Measurements from ENCODE around the gene IDI2.
"Not testable (repeated sequence)": the region's sequence is repeated elsewhere in the genome, so short reads cannot be mapped to it uniquely, and the experiment has no call there.

Gene IDI2

GRCh38 chr10:1044964-1045363 lies 19.3 kb upstream of the IDI2 start:
- no peak overlapping the region for H3K4me3 ChIP-seq (ENCODE audit: low read depth in 1 of 2, low read length in 2 of 2)
- peaks cover 13 to 17% of the 10 kb centered on the region in 2 donors for H3K36me3 ChIP-seq (ENCODE audit: control insufficient read depth in 1 of 2, insufficient read depth in 2 of 2, low read length in 2 of 2)
- H3K9me3 ChIP-seq (ENCODE audit: control insufficient read depth in 1 of 2, low read length in 2 of 2), result no peaks in the 10 kb centered on the region
- peaks cover 4 to 13% of the 10 kb centered on the region in 2 donors for H3K4me1 ChIP-seq (ENCODE audit: control insufficient read depth in 1 of 2, insufficient read depth in 2 of 2, low read length in 2 of 2)
- H3K27ac ChIP-seq (ENCODE audit: low read length), result peak overlapping the region; percentile 80
- no peaks in the 10 kb centered on the region for H3K27me3 ChIP-seq (ENCODE audit: low read depth, low read length)

GRCh38 chr10:1044146-1044545 lies 18.5 kb upstream of the IDI2 start:
- Histone ChIP-seq H3K36me3 (ENCODE audit: control insufficient read depth in 1 of 2, insufficient read depth in 2 of 2, low read length in 2 of 2) (peaks cover 16 to 17% of the 10 kb centered on the region in 2 donors), H3K27me3 (ENCODE audit: low read depth, low read length) (no peaks in the 10 kb centered on the region), H3K4me1 (ENCODE audit: control insufficient read depth in 1 of 2, insufficient read depth in 2 of 2, low read length in 2 of 2) (peaks cover 4 to 9% of the 10 kb centered on the region in 2 donors), H3K9me3 (ENCODE audit: control insufficient read depth in 1 of 2, low read length in 2 of 2) (no peaks in the 10 kb centered on the region), H3K27ac (ENCODE audit: low read length) (peak overlapping the region; percentile 80), H3K4me3 (ENCODE audit: low read depth in 1 of 2, low read length in 2 of 2) (peak overlapping the region; percentile 10 to 22)

- no peaks in the 10 kb centered on the region for H3K9me3 ChIP-seq (ENCODE audit: control insufficient read depth in 1 of 2, low read length in 2 of 2)
- no peaks in the 10 kb centered on the region for H3K27me3 ChIP-seq (ENCODE audit: low read depth, low read length)
- H3K4me1 ChIP-seq (ENCODE audit: control insufficient read depth in 1 of 2, insufficient read depth in 2 of 2, low read length in 2 of 2), result peaks cover 4 to 9% of the 10 kb centered on the region in 2 donors
- H3K4me3 ChIP-seq (ENCODE audit: low read depth in 1 of 2, low read length in 2 of 2), result peak overlapping the region in 1 of 2 donors; percentile 22
- peaks cover 16 to 18% of the 10 kb centered on the region in 2 donors for H3K36me3 ChIP-seq (ENCODE audit: control insufficient read depth in 1 of 2, insufficient read depth in 2 of 2, low read length in 2 of 2)
- H3K27ac ChIP-seq (ENCODE audit: low read length), result peak overlapping the region; percentile 80
Measured at GRCh38 chr10:1043532-1043995, 17.9 kb upstream of the IDI2 start.

GRCh38 chr10:1041514-1041913 lies 15.9 kb upstream of the IDI2 start:
- no peak overlapping the region for H3K4me3 ChIP-seq (ENCODE audit: low read depth in 1 of 2, low read length in 2 of 2)
- no peaks in the 10 kb centered on the region for H3K4me1 ChIP-seq (ENCODE audit: control insufficient read depth in 1 of 2, insufficient read depth in 2 of 2, low read length in 2 of 2)
- no peaks in the 10 kb centered on the region for H3K9me3 ChIP-seq (ENCODE audit: control insufficient read depth in 1 of 2, low read length in 2 of 2)
- H3K27ac ChIP-seq (ENCODE audit: low read length), result no peak overlapping the region
- H3K36me3 ChIP-seq (ENCODE audit: control insufficient read depth in 1 of 2, insufficient read depth in 2 of 2, low read length in 2 of 2), result peaks cover 21 to 23% of the 10 kb centered on the region in 2 donors
- no peaks in the 10 kb centered on the region for H3K27me3 ChIP-seq (ENCODE audit: low read depth, low read length)

- no peaks in the 10 kb centered on the region for H3K9me3 ChIP-seq (ENCODE audit: control insufficient read depth in 1 of 2, low read length in 2 of 2)
- H3K4me1 ChIP-seq (ENCODE audit: control insufficient read depth in 1 of 2, insufficient read depth in 2 of 2, low read length in 2 of 2), result no peaks in the 10 kb centered on the region
- H3K27me3 ChIP-seq (ENCODE audit: low read depth, low read length), result no peaks in the 10 kb centered on the region
- H3K27ac ChIP-seq (ENCODE audit: low read length), result no peak overlapping the region
- peaks cover 21 to 23% of the 10 kb centered on the region in 2 donors for H3K36me3 ChIP-seq (ENCODE audit: control insufficient read depth in 1 of 2, insufficient read depth in 2 of 2, low read length in 2 of 2)
- no peak overlapping the region for H3K4me3 ChIP-seq (ENCODE audit: low read depth in 1 of 2, low read length in 2 of 2)
Measured at GRCh38 chr10:1040133-1040532, 14.5 kb upstream of the IDI2 start.

GRCh38 chr10:1038769-1039168 lies 13.1 kb upstream of the IDI2 start:
- not testable (repeated sequence) for H3K27ac ChIP-seq (ENCODE audit: low read length); H3K4me1 ChIP-seq (ENCODE audit: control insufficient read depth in 1 of 2, insufficient read depth in 2 of 2, low read length in 2 of 2); H3K9me3 ChIP-seq (ENCODE audit: control insufficient read depth in 1 of 2, low read length in 2 of 2); H3K4me3 ChIP-seq (ENCODE audit: low read depth in 1 of 2, low read length in 2 of 2); H3K27me3 ChIP-seq (ENCODE audit: low read depth, low read length)
- H3K36me3 ChIP-seq (ENCODE audit: control insufficient read depth in 1 of 2, insufficient read depth in 2 of 2, low read length in 2 of 2), result peaks cover 21 to 23% of the 10 kb centered on the region in 2 donors

GRCh38 chr10:1037098-1037497 lies 11.4 kb upstream of the IDI2 start:
- Histone ChIP-seq H3K4me3 (ENCODE audit: low read depth in 1 of 2, low read length in 2 of 2) (no peak overlapping the region), H3K36me3 (ENCODE audit: control insufficient read depth in 1 of 2, insufficient read depth in 2 of 2, low read length in 2 of 2) (peaks cover 12 to 21% of the 10 kb centered on the region in 2 donors), H3K27me3 (ENCODE audit: low read depth, low read length) (no peaks in the 10 kb centered on the region), H3K4me1 (ENCODE audit: control insufficient read depth in 1 of 2, insufficient read depth in 2 of 2, low read length in 2 of 2) (no peaks in the 10 kb centered on the region), H3K27ac (ENCODE audit: low read length) (no peak overlapping the region), H3K9me3 (ENCODE audit: control insufficient read depth in 1 of 2, low read length in 2 of 2) (no peaks in the 10 kb centered on the region)

- H3K36me3 ChIP-seq (ENCODE audit: control insufficient read depth in 1 of 2, insufficient read depth in 2 of 2, low read length in 2 of 2), result peaks cover 12 to 17% of the 10 kb centered on the region in 2 donors
- H3K27me3 ChIP-seq (ENCODE audit: low read depth, low read length), result no peaks in the 10 kb centered on the region
- no peak overlapping the region for H3K4me3 ChIP-seq (ENCODE audit: low read depth in 1 of 2, low read length in 2 of 2)
- H3K27ac ChIP-seq (ENCODE audit: low read length), result no peak overlapping the region
- no peaks in the 10 kb centered on the region for H3K9me3 ChIP-seq (ENCODE audit: control insufficient read depth in 1 of 2, low read length in 2 of 2)
- no peaks in the 10 kb centered on the region for H3K4me1 ChIP-seq (ENCODE audit: control insufficient read depth in 1 of 2, insufficient read depth in 2 of 2, low read length in 2 of 2)
Measured at GRCh38 chr10:1036341-1036791, 10.7 kb upstream of the IDI2 start.

- H3K27ac ChIP-seq (ENCODE audit: low read length), result no peak overlapping the region
Measured at GRCh38 chr10:1035201-1035600, 9.5 kb upstream of the IDI2 start.

GRCh38 chr10:1034758-1035157 lies 9.1 kb upstream of the IDI2 start:
- H3K9me3 ChIP-seq (ENCODE audit: control insufficient read depth in 1 of 2, low read length in 2 of 2), result no peaks in the 10 kb centered on the region
- no peaks in the 10 kb centered on the region for H3K27me3 ChIP-seq (ENCODE audit: low read depth, low read length)
- H3K4me1 ChIP-seq (ENCODE audit: control insufficient read depth in 1 of 2, insufficient read depth in 2 of 2, low read length in 2 of 2), result no peaks in the 10 kb centered on the region
- H3K4me3 ChIP-seq (ENCODE audit: low read depth in 1 of 2, low read length in 2 of 2), result no peak overlapping the region
- peaks cover 6% of the 10 kb centered on the region in 2 donors for H3K36me3 ChIP-seq (ENCODE audit: control insufficient read depth in 1 of 2, insufficient read depth in 2 of 2, low read length in 2 of 2)
- H3K27ac ChIP-seq (ENCODE audit: low read length), result no peak overlapping the region

More at GRCh38 chr10:1035201-1035600, 9.5 kb upstream of the IDI2 start:
- Histone ChIP-seq H3K4me1 (ENCODE audit: control insufficient read depth in 1 of 2, insufficient read depth in 2 of 2, low read length in 2 of 2) (no peaks in the 10 kb centered on the region), H3K27me3 (ENCODE audit: low read depth, low read length) (no peaks in the 10 kb centered on the region), H3K36me3 (ENCODE audit: control insufficient read depth in 1 of 2, insufficient read depth in 2 of 2, low read length in 2 of 2) (peaks cover 8 to 10% of the 10 kb centered on the region in 2 donors), H3K9me3 (ENCODE audit: control insufficient read depth in 1 of 2, low read length in 2 of 2) (no peaks in the 10 kb centered on the region), H3K4me3 (ENCODE audit: low read depth in 1 of 2, low read length in 2 of 2) (no peak overlapping the region)

GRCh38 chr10:1033601-1034000 lies 7.9 kb upstream of the IDI2 start:
- H3K9me3 ChIP-seq (ENCODE audit: control insufficient read depth in 1 of 2, low read length in 2 of 2), result no peaks in the 10 kb centered on the region
- H3K36me3 ChIP-seq (ENCODE audit: control insufficient read depth in 1 of 2, insufficient read depth in 2 of 2, low read length in 2 of 2), result peaks cover 5% of the 10 kb centered on the region in 2 donors
- no peak overlapping the region for H3K27ac ChIP-seq (ENCODE audit: low read length)
- no peak overlapping the region for H3K4me3 ChIP-seq (ENCODE audit: low read depth in 1 of 2, low read length in 2 of 2)
- H3K27me3 ChIP-seq (ENCODE audit: low read depth, low read length), result no peaks in the 10 kb centered on the region
- no peaks in the 10 kb centered on the region for H3K4me1 ChIP-seq (ENCODE audit: control insufficient read depth in 1 of 2, insufficient read depth in 2 of 2, low read length in 2 of 2)

- Histone ChIP-seq H3K36me3 (ENCODE audit: control insufficient read depth in 1 of 2, insufficient read depth in 2 of 2, low read length in 2 of 2) (no peaks in the 10 kb centered on the region), H3K4me3 (ENCODE audit: low read depth in 1 of 2, low read length in 2 of 2) (no peak overlapping the region), H3K9me3 (ENCODE audit: control insufficient read depth in 1 of 2, low read length in 2 of 2) (no peaks in the 10 kb centered on the region), H3K27me3 (ENCODE audit: low read depth, low read length) (no peaks in the 10 kb centered on the region), H3K27ac (ENCODE audit: low read length) (no peak overlapping the region), H3K4me1 (ENCODE audit: control insufficient read depth in 1 of 2, insufficient read depth in 2 of 2, low read length in 2 of 2) (no peaks in the 10 kb centered on the region)
Measured at GRCh38 chr10:1029838-1030237, 4.2 kb upstream of the IDI2 start.

All from muscle layer of duodenum (tissue), 2 donors.